SU-DHL-6 (cell line): Measurements from ENCODE around the gene APOL2.
"Not testable (repeated sequence)": the region's sequence is repeated elsewhere in the genome, so short reads cannot be mapped to it uniquely, and the experiment has no call there.

Source experiments
- CTCF ChIP-seq: fragments of 200-600 bp; sonication (generic); IDR thresholded peaks from one replicate; pipeline ENCODE4 v1.5.1; 2017; ENCODE audit warnings: antibody characterized with exemption, mild to moderate bottlenecking, low read length, moderate library complexity; ENCODE audit not compliant: insufficient read depth, poor library complexity, severe bottlenecking
- EZH2phosphoT487 ChIP-seq: fragments of 200-600 bp; sonication (generic), shearing (Covaris generic); conservative IDR thresholded peaks from 2 replicates; pipeline ENCODE4 v1.6.1; 2018; ENCODE audit warnings: mild to moderate bottlenecking, antibody characterized with exemption, low read length, moderate library complexity, mixed read lengths

- TF ChIP-seq CTCF, EZH2phosphoT487: not testable (repeated sequence)
Observed at GRCh38 chr22:36228369-36228768, 11.0 kb downstream of the APOL2 start.
